MM.1S (cell line): ENCODE measurements around the gene DMRT3.

ENCODE experiments used
- DNase-seq: peaks from one replicate; pipeline ENCODE4 v3.0.0-alpha.2; 2015
- H2AFZ ChIP-seq: fragments of 300-600 bp; sonication (generic); 2 replicates; pipeline ENCODE4 v1.6.0; 2016; ENCODE audit warnings: antibody characterized with exemption, low read length
- H3F3A ChIP-seq: fragments of 300-600 bp; sonication (generic); 2 replicates; pipeline ENCODE4 v1.6.1; 2016; ENCODE audit warnings: mild to moderate bottlenecking, antibody characterized with exemption, low read length, moderate library complexity, mixed read lengths; ENCODE audit not compliant: insufficient read depth
- H3K27ac ChIP-seq: fragments of 300-600 bp; sonication (generic); 2 replicates; pipeline ENCODE4 v1.5.1; 2016; ENCODE audit warnings: mild to moderate bottlenecking, low read length
- H3K27me3 ChIP-seq: fragments of 300-600 bp; sonication (generic); replicated peaks from 2 replicates; pipeline ENCODE4 v1.6.0; 2016; ENCODE audit warnings: low read length; ENCODE audit not compliant: insufficient read depth
- H3K36me3 ChIP-seq: fragments of 300-600 bp; sonication (generic); replicated peaks from 2 replicates; pipeline ENCODE4 v1.6.1; 2016; ENCODE audit warnings: mild to moderate bottlenecking, low read length, mixed read lengths; ENCODE audit not compliant: insufficient read depth
- H3K4me1 ChIP-seq: fragments of 300-600 bp; sonication (generic); 2 replicates; pipeline ENCODE4 v1.6.1; 2016; ENCODE audit warnings: low read length, mixed read lengths
- H3K4me2 ChIP-seq: fragments of 300-600 bp; sonication (generic); 2 replicates; pipeline ENCODE4 v1.6.0; 2016; ENCODE audit warnings: low read depth, low read length
- H3K4me3 ChIP-seq: fragments of 300-600 bp; sonication (generic); 2 replicates; pipeline ENCODE4 v1.5.1; 2016; ENCODE audit warnings: low read length, mixed read lengths
- H3K79me2 ChIP-seq: fragments of 300-600 bp; sonication (generic); 2 replicates; pipeline ENCODE4 v1.6.1; 2016; ENCODE audit warnings: mixed run types, low read length, mixed read lengths
- H3K9ac ChIP-seq: fragments of 300-600 bp; sonication (generic); 2 replicates; pipeline ENCODE4 v1.6.1; 2016; ENCODE audit warnings: low read length, mixed read lengths
- H3K9me2 ChIP-seq: fragments of 300-600 bp; sonication (generic); replicated peaks from 2 replicates; pipeline ENCODE4 v1.6.1; 2016; ENCODE audit warnings: mild to moderate bottlenecking, low read length, mixed read lengths; ENCODE audit not compliant: insufficient read depth
- H3K9me3 ChIP-seq: fragments of 300-600 bp; sonication (generic); replicated peaks from 2 replicates; pipeline ENCODE4 v1.6.1; 2016; ENCODE audit warnings: mild to moderate bottlenecking, low read length, mixed read lengths; ENCODE audit not compliant: insufficient read depth
- H4K20me1 ChIP-seq: fragments of 300-600 bp; sonication (generic); 2 replicates; pipeline ENCODE4 v1.6.1; 2016; ENCODE audit warnings: mild to moderate bottlenecking, low read length, moderate library complexity, mixed read lengths; ENCODE audit not compliant: insufficient read depth
- CTCF ChIP-seq: fragments of 300-600 bp; sonication (generic); IDR thresholded peaks from 2 replicates; pipeline ENCODE4 v1.5.1; 2016; ENCODE audit warnings: antibody characterized with exemption, low read length, mixed read lengths
- EZH2 ChIP-seq: fragments of 300-600 bp; sonication (generic); optimal IDR thresholded peaks from 2 replicates; pipeline ENCODE3; 2017; ENCODE audit warnings: low read depth, mild to moderate bottlenecking, antibody characterized with exemption, low read length, mixed read lengths
- EZH2phosphoT487 ChIP-seq: fragments of 300-600 bp; sonication (generic); IDR thresholded peaks from 2 replicates; pipeline ENCODE4 v1.6.1; 2018; ENCODE audit warnings: antibody characterized with exemption, low read length

DMRT3 gene

GRCh38 chr9:970151-970996 lies 6.1 kb upstream of the DMRT3 start:
- no peak overlapping the region for H3K4me2 ChIP-seq
- H3K4me1 ChIP-seq = no peaks in the 10 kb centered on the region
- TF ChIP-seq EZH2phosphoT487 (no peak), EZH2 (no peak), CTCF (no peak)
- H3K9me2 ChIP-seq = no peaks in the 10 kb centered on the region
- H3K27ac ChIP-seq = no peak overlapping the region
- H3K9ac ChIP-seq = no peak overlapping the region
- no peaks in the 10 kb centered on the region for H3K79me2 ChIP-seq
- no peaks in the 10 kb centered on the region for H3F3A ChIP-seq
- no peak overlapping the region for H2AFZ ChIP-seq
- H3K36me3 ChIP-seq = no peaks in the 10 kb centered on the region
- no peaks in the 10 kb centered on the region for H3K9me3 ChIP-seq
- no peak for DNase-seq
- no peak overlapping the region for H3K4me3 ChIP-seq
- peaks cover 3% of the 10 kb centered on the region; the same call in 1 of the 2 replicates for H3K27me3 ChIP-seq
- H4K20me1 ChIP-seq = no peaks in the 10 kb centered on the region

- TF ChIP-seq EZH2 (no peak), CTCF (no peak), EZH2phosphoT487 (no peak)
- Histone ChIP-seq H3K4me2 (no peak overlapping the region), H3K36me3 (no peaks in the 10 kb centered on the region), H3K9me2 (no peaks in the 10 kb centered on the region), H3K4me1 (no peaks in the 10 kb centered on the region), H3K27me3 (peaks cover 9% of the 10 kb centered on the region; the same call in 1 of the 2 replicates), H3F3A (no peaks in the 10 kb centered on the region), H2AFZ (no peak overlapping the region), H3K4me3 (no peak overlapping the region), H4K20me1 (no peaks in the 10 kb centered on the region), H3K9ac (no peak overlapping the region), H3K79me2 (no peaks in the 10 kb centered on the region), H3K9me3 (no peaks in the 10 kb centered on the region), H3K27ac (no peak overlapping the region)
- no peak for DNase-seq
These were observed 4.5 kb upstream of the DMRT3 start for GRCh38 chr9:971901-972500.

GRCh38 chr9:972501-973294 lies 3.8 kb upstream of the DMRT3 start:
- no peaks in the 10 kb centered on the region for H3K9me3 ChIP-seq
- H3K36me3 ChIP-seq = no peaks in the 10 kb centered on the region
- no peak for DNase-seq
- H3K4me1 ChIP-seq = no peaks in the 10 kb centered on the region
- H3F3A ChIP-seq = no peaks in the 10 kb centered on the region
- no peak for TF ChIP-seq EZH2phosphoT487
- no peak for TF ChIP-seq CTCF
- no peak for TF ChIP-seq EZH2
- H2AFZ ChIP-seq = no peak overlapping the region
- no peak overlapping the region for H3K4me2 ChIP-seq
- no peaks in the 10 kb centered on the region for H3K9me2 ChIP-seq
- H3K27ac ChIP-seq = no peak overlapping the region
- no peak overlapping the region for H3K4me3 ChIP-seq
- no peak overlapping the region for H3K9ac ChIP-seq
- no peaks in the 10 kb centered on the region for H3K79me2 ChIP-seq
- H4K20me1 ChIP-seq = no peaks in the 10 kb centered on the region
- H3K27me3 ChIP-seq = peaks cover 9% of the 10 kb centered on the region; the same call in 1 of the 2 replicates
